Activated CD4-positive, alpha-beta T cell treated with anti-CD3 and anti-CD28 coated beads for 36 hours (primary cell): ENCODE results near the gene TGOLN2. TPM values are rescaled to one million over a fixed set of nuclear protein-coding genes. Genes with fewer than 3 reads are reported as not detected.
A peak's percentile ranks its signal among the peaks of the same experiment; 100 is the strongest.
"Not testable (repeated sequence)": the region's sequence is repeated elsewhere in the genome, so short reads cannot be mapped to it uniquely, and the experiment has no call there.

Experiments used
- ATAC-seq: fragments of 200-7000 bp; cut with Tn5 transposase; one replicate; pipeline ENCODE4 v1.10.0; 2021; ENCODE audit warnings: mild to moderate bottlenecking, moderate library complexity
- CTCF ChIA-PET: fragments of 350-600 bp; sonication (Branson Sonifier 250); formaldehyde crosslinking; loops from one replicate; lab custom pipeline; 2021; ENCODE audit warnings: antibody characterized with exemption; lab: Charles Lee
- POLR2A ChIA-PET: fragments of 350-600 bp; sonication (Branson Sonifier 250); formaldehyde crosslinking; loops from one replicate; lab custom pipeline; 2021; ENCODE audit warnings: antibody characterized with exemption, inconsistent platforms; lab: Charles Lee
- DNase-seq: peaks from one replicate; pipeline ENCODE4 v3.0.0-alpha.2; 2020
- H3K27ac Mint-ChIP-seq: one replicate; pipeline ENCODE4 v1.8.0; 2021; ENCODE audit warnings: mixed read lengths
- H3K27me3 Mint-ChIP-seq: one replicate; pipeline ENCODE4 v1.8.0; 2021; ENCODE audit warnings: mixed read lengths
- H3K36me3 Mint-ChIP-seq: one replicate; pipeline ENCODE4 v1.8.0; 2021; ENCODE audit warnings: low read depth, mixed read lengths
- H3K4me1 Mint-ChIP-seq: one replicate; pipeline ENCODE4 v1.8.0; 2021; ENCODE audit warnings: mixed read lengths
- H3K4me3 Mint-ChIP-seq: one replicate; pipeline ENCODE4 v1.8.0; 2021; ENCODE audit warnings: mild to moderate bottlenecking, moderate library complexity, mixed read lengths
- H3K9me3 Mint-ChIP-seq: one replicate; pipeline ENCODE4 v1.8.0; 2021; ENCODE audit warnings: low read depth, mixed read lengths
- intact Hi-C, 2 experiments: fragments of 100-400 bp; cut with DNase I in 1 of 2; cut with micrococcal nuclease in 1 of 2; formaldehyde crosslinking; loops; one replicate each; pipeline versions ENCODE4 v1.14.2 to v1.15.1; 2022 to 2024; cut with DNase I, micrococcal nuclease
- total RNA-seq, 2 experiments: library from RNA; stranded (reverse); gene quantifications; one replicate each; pipeline ENCODE4 v1.2.3, GENCODE V29; 2021

TGOLN2 gene
- total RNA-seq, 2 experiments from 2014 or later: 84.0 to 90.4 TPM

DNA sequence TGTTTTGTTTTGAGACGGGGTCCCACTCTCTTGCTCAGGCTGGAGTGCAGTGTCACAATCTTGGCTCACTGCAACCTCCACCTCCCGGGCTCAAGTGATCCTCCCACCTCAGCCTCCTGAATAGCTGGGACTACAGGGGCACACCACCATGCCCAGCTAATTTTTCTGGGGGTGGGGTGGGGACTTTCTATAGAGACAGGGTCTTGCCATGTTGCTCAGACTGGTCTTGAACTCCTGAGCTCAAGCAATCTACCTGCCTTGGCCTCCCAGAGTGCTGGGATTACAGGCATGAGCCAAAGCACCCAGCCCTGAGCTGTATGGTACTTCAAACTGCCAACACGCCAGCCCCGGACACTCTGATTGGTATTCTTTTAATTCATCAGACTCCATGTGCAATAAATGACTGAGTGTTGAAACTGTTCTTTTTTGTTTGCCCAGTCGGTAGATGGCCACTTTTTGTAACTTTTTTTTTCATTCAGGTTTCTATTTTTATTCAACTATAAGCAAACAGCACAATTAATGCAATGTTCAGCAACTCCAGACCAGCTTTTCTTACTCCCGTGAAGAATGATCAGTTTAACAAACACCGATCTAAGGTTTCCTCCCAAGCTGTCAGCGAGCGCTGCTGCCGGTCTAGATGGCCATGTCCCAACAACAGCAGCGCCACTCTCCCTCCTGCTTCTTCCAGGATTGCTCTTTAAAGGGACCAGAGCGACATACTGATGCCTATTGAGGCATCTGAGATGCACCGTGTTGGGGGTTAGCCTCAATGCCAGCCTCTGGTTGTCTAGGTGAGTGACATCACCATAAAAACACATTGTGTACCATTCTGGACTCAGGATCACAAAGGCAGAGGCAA, 12.5 kb upstream of the TGOLN2 start:
- ChIA-PET POLR2A (interaction anchor here (0.8 kb wide), 1 partner anchor 14 kb away, joined by 3 read pairs; the partner anchor contains the start of genes ELMOD3 and RETSAT), CTCF (interaction anchor here (0.9 kb wide), 1 partner anchor 17 kb away, joined by 3 read pairs; no protein-coding TSS in a partner anchor)
- no peaks in the 10 kb centered on the region for H3K4me1 Mint-ChIP-seq
- ATAC-seq: no peak
- intact Hi-C loops: no loop called here
- no peaks in the 10 kb centered on the region for H3K27me3 Mint-ChIP-seq
- H3K27ac Mint-ChIP-seq: no peak overlapping the region
- no peak for DNase-seq
- peaks cover 13% of the 10 kb centered on the region for H3K36me3 Mint-ChIP-seq
- no peaks in the 10 kb centered on the region for H3K9me3 Mint-ChIP-seq
- no peak overlapping the region for H3K4me3 Mint-ChIP-seq

- Mint-ChIP-seq H3K9me3 (no peaks in the 10 kb centered on the region), H3K27ac (no peak overlapping the region), H3K36me3 (no peaks in the 10 kb centered on the region), H3K4me1 (peaks cover 9% of the 10 kb centered on the region), H3K4me3 (no peak overlapping the region), H3K27me3 (no peaks in the 10 kb centered on the region)
- POLR2A ChIA-PET: no interaction called here
- DNase-seq (no peak), ATAC-seq (no peak)
- intact Hi-C loops: no loop called here
- CTCF ChIA-PET: no interaction called here
Measured at GRCh38 chr2:85334928-85335327, 7.1 kb upstream of the TGOLN2 start.

- ATAC-seq, H3K4me3 Mint-ChIP-seq, POLR2A ChIA-PET, intact Hi-C loops, DNase-seq, H3K27me3 Mint-ChIP-seq, H3K36me3 Mint-ChIP-seq, H3K9me3 Mint-ChIP-seq, H3K27ac Mint-ChIP-seq: not testable (repeated sequence)
- H3K4me1 Mint-ChIP-seq: peaks cover 14% of the 10 kb centered on the region
- CTCF ChIA-PET: interaction anchor here (1.1 kb wide), 1 partner anchor 219 kb away, joined by 3 read pairs; no protein-coding TSS in a partner anchor
Measured at GRCh38 chr2:85333877-85334276, 6.1 kb upstream of the TGOLN2 start.

GRCh38 chr2:85330839-85331636, 3.2 kb upstream of the TGOLN2 start:
- CTCF ChIA-PET: no interaction called here
- POLR2A ChIA-PET: interaction anchor here (1.2 kb wide), 1 partner anchor 19 kb away, joined by 4 read pairs; no protein-coding TSS in a partner anchor
- Mint-ChIP-seq H3K4me3 (no peak overlapping the region), H3K4me1 (peaks cover 16% of the 10 kb centered on the region), H3K36me3 (peaks cover 20% of the 10 kb centered on the region), H3K9me3 (no peaks in the 10 kb centered on the region), H3K27ac (peak overlapping the region; percentile 40), H3K27me3 (no peaks in the 10 kb centered on the region)
- ATAC-seq (no peak), DNase-seq (peak; percentile 43)
- intact Hi-C loops: no loop called here

DNA sequence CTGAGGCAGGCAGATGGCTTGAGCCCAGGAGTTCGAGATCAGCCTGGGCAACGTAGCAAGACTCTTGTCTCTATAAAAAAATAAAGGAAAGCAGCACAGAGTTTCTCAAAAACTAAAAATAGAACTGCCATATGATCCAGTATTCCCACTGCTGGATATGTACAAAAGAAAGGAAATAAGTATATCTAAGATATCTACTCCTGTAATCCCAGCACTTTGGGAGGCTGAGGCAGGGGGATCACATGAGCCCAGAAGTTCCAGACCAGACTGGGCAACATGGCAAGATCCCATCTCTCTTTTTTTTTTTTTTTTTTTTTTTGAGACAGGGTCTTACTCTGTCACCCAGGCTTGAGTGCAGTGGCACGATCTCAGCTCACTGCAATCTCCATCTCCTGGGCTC, 1.9 kb upstream of the TGOLN2 start:
- Mint-ChIP-seq H3K4me1 (peaks cover 20% of the 10 kb centered on the region), H3K36me3 (peaks cover 34% of the 10 kb centered on the region), H3K4me3 (peak overlapping the region; percentile 23), H3K27ac (peak overlapping the region; percentile 33)
- intact Hi-C loops: loop anchor here (2.0 to 10.0 kb wide), 7 partner anchors 78 to 1113 kb away; partner anchors contain the start of genes IMMT (in 1 of the 2), KDM3A (in 1 of the 2) and MAT2A (in 1 of the 2)
- ATAC-seq, POLR2A ChIA-PET, CTCF ChIA-PET, H3K27me3 Mint-ChIP-seq, DNase-seq, H3K9me3 Mint-ChIP-seq: not testable (repeated sequence)

GRCh38 chr2:85329181-85329651, 1.4 kb upstream of the TGOLN2 start:
- DNase-seq (no peak), ATAC-seq (no peak)
- POLR2A ChIA-PET: no interaction called here
- H3K27me3 Mint-ChIP-seq: no peaks in the 10 kb centered on the region
- H3K9me3 Mint-ChIP-seq: no peaks in the 10 kb centered on the region
- peaks cover 38% of the 10 kb centered on the region for H3K36me3 Mint-ChIP-seq
- intact Hi-C loops: loop anchor here (2.0 to 10.0 kb wide), 7 partner anchors 78 to 1113 kb away; partner anchors contain the start of genes IMMT (in 1 of the 2), KDM3A (in 1 of the 2) and MAT2A (in 1 of the 2)
- peak overlapping the region; percentile 23 for H3K4me3 Mint-ChIP-seq
- peak overlapping the region; percentile 33 for H3K27ac Mint-ChIP-seq
- H3K4me1 Mint-ChIP-seq: peaks cover 25% of the 10 kb centered on the region
- CTCF ChIA-PET: no interaction called here

DNA sequence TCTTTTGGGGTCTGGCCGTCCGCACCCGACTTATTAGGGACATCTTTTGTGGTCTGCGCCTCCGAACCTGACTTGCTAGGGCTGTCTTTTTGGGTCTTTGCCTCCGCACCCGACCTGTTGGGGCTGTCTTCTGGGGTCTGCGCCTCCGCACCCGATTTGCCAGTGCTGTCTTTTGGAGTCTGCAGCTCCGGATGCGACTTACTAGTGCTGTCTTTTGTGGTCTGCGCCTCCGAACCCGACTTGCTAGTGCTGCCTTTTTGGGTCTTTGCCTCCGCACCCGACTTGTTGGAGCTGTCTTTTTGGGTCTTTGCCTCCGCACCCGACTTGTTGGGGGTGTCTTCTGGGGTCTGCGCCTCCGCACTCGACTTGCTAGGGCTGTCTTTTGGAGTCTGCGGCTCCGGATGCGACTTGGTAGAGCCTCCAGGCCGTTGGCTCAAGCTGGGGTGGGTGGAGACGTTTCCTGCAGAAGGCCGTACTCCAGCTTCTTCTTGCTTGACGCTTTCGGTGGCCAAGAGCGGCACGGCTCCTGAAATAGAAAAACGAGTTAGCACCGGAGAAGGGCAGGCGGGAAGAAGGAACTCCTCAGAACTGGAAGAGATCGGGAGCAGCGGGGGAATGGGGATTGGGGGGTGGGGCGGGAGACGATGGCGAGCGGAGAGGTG, 498 bp downstream of the TGOLN2 start:
- Mint-ChIP-seq H3K9me3 (no peaks in the 10 kb centered on the region), H3K4me3 (peak overlapping the region; percentile 86), H3K4me1 (peaks cover 44% of the 10 kb centered on the region), H3K27me3 (no peaks in the 10 kb centered on the region), H3K36me3 (peaks cover 57% of the 10 kb centered on the region), H3K27ac (peak overlapping the region; percentile 99)
- CTCF ChIA-PET: interaction anchor here (0.9 to 1.9 kb wide), 8 partner anchors 9 to 384 kb away, joined by 3 to 8 read pairs (median 5); partner anchors contain the start of gene MAT2A
- DNase-seq (peak; percentile 75), ATAC-seq (peak; percentile 36)
- POLR2A ChIA-PET: interaction anchor here (0.6 to 2.4 kb wide), 11 partner anchors 9 to 1113 kb away, joined by 3 to 20 read pairs (median 5); partner anchors contain the start of genes ELMOD3, KDM3A, MAT2A and RETSAT
- intact Hi-C loops: loop anchor here (1.0 to 10.0 kb wide), 9 partner anchors 80 to 1115 kb away; partner anchors contain the start of genes KCMF1 (in 1 of the 2), KDM3A (in 1 of the 2), MAT2A (in 1 of the 2) and RNF181 (in 1 of the 2)

DNA sequence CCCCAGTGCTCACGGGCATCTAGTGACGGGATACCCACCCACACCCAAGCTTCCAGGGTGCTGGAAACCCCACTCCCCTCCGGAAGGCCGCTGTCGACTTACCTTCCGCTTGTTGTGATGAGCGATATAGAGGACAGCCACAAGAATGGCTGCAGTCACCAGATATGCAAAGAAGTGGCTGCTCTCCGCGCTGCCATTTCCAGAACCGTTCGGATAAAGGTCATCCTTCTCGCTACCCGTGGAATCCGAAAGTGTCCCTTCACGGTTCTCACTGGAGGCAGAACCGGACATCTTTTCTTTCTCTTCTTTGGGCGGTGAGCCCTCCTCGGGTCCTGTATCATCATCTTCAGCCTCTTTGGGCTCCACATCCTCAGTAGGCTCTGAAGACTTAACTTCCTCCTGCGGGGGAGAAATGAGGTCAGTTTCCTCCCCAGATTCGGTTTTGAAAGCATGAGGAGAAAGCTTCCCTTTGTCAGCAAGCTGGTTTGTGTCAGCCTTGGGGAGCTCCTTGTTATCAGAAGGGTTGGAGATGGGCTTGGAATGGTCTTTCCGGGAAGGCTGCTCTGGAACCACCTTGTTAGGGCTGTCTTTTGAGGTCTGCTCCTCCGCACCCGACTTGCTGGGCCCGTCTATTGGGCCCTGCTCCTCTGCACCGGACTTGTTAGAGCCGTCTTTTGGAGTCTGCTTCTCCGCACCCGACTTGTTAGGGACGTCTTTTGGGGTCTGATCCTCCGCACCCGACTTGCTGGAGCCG, 1.2 kb downstream of the TGOLN2 start:
- CTCF ChIA-PET: interaction anchor here (0.7 to 1.9 kb wide), 7 partner anchors 8 to 384 kb away, joined by 3 to 5 read pairs (median 5); no protein-coding TSS in a partner anchor
- H3K36me3 Mint-ChIP-seq: peaks cover 64% of the 10 kb centered on the region
- no peaks in the 10 kb centered on the region for H3K27me3 Mint-ChIP-seq
- intact Hi-C loops: loop anchor here (1.0 to 10.0 kb wide), 11 partner anchors 8 to 1116 kb away; partner anchors contain the start of genes ELMOD3 (in 1 of the 2), KCMF1 (in 1 of the 2), KDM3A (in 1 of the 2) and MAT2A (in 1 of the 2)
- no peaks in the 10 kb centered on the region for H3K9me3 Mint-ChIP-seq
- H3K4me3 Mint-ChIP-seq: peak overlapping the region; percentile 86
- POLR2A ChIA-PET: interaction anchor here (0.8 to 2.4 kb wide), 7 partner anchors 8 to 1114 kb away, joined by 3 to 20 read pairs (median 5); partner anchors contain the start of genes ELMOD3, KDM3A, MAT2A and RETSAT
- peak; percentile 17 for ATAC-seq
- H3K27ac Mint-ChIP-seq: peak overlapping the region; percentile 99
- DNase-seq: peak; percentile 67
- peaks cover 51% of the 10 kb centered on the region for H3K4me1 Mint-ChIP-seq

DNA sequence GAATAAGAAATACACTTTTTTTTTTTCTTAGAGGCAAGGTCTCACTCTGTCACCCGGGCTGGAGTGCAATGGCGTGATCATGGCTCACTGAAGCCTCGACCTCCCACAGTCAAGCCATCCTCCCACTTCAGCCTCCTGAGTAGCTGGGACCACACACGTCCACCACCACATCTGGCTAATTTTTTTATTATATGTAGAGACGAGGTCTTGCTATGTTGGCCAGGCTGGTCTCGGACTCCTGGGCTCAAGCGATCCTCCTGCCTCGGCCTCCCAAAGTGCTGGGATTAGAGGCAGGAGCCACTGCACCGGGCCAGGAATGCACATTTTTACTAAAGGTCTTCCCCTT, 2.4 kb downstream of the TGOLN2 start:
- Mint-ChIP-seq H3K27ac (peak overlapping the region; percentile 99), H3K4me1 (peaks cover 54% of the 10 kb centered on the region), H3K36me3 (peaks cover 74% of the 10 kb centered on the region), H3K9me3 (no peaks in the 10 kb centered on the region), H3K4me3 (peak overlapping the region; percentile 86), H3K27me3 (no peaks in the 10 kb centered on the region)
- ChIA-PET CTCF (interaction anchor here (0.9 kb wide), 1 partner anchor 25 kb away, joined by 3 read pairs; no protein-coding TSS in a partner anchor), POLR2A (no interaction called here)
- no peak for DNase-seq
- intact Hi-C loops: loop anchor here (1.0 to 10.0 kb wide), 7 partner anchors 15 to 1117 kb away; partner anchors contain the start of genes KDM3A (in 1 of the 2) and MAT2A (in 1 of the 2)
- ATAC-seq: no peak
